Neutrophil (primary cell): ENCODE results near the gene ASNSD1.
"Not testable (repeated sequence)": the region's sequence is repeated elsewhere in the genome, so short reads cannot be mapped to it uniquely, and the experiment has no call there.

Experiments used
- H3K27ac ChIP-seq: fragments of 200-600 bp; sonication (generic); 2 replicates; pipeline ENCODE4 v1.5.1; 2016; ENCODE audit warnings: mild to moderate bottlenecking, moderate library complexity
- H3K27me3 ChIP-seq: fragments of 200-600 bp; sonication (generic); 2 replicates; pipeline ENCODE4 v1.6.0; 2016; ENCODE audit warnings: mild to moderate bottlenecking
- H3K36me3 ChIP-seq: fragments of 200-600 bp; sonication (generic); 2 replicates; pipeline ENCODE4 v1.5.1; 2017
- H3K4me1 ChIP-seq, 2 experiments: fragments of 200-600 bp in 1 of 2; sonication (generic) in 1 of 2; 1 replicate in 1 of 2; 2 replicates in 1 of 2; pipeline versions ENCODE4 v1.5.1 to v1.6.1; 2013 to 2016; ENCODE audit warnings: low read depth in 1 of 2, low read length in 1 of 2, mild to moderate bottlenecking in 1 of 2, moderate library complexity in 1 of 2; ENCODE audit not compliant: control insufficient read depth in 1 of 2, insufficient read depth in 1 of 2
- H3K4me3 ChIP-seq, 2 experiments: fragments of 200-600 bp in 1 of 2; sonication (generic) in 1 of 2; 1 replicate in 1 of 2; 2 replicates in 1 of 2; pipeline ENCODE4 v1.5.1; 2013 to 2016; ENCODE audit warnings: low read depth in 1 of 2, low read length in 1 of 2, mild to moderate bottlenecking in 1 of 2, moderate library complexity in 1 of 2
- H3K9me3 ChIP-seq: fragments of 200-600 bp; sonication (generic); 2 replicates; pipeline ENCODE4 v1.5.1; 2016
- TF ChIP-seq, protein P1 (sequence below): fragments of 200-600 bp; sonication (generic); IDR thresholded peaks from 2 replicates; pipeline ENCODE4 v1.5.1; 2016; ENCODE audit warnings: antibody characterized with exemption

The ASNSD1 gene

DNA sequence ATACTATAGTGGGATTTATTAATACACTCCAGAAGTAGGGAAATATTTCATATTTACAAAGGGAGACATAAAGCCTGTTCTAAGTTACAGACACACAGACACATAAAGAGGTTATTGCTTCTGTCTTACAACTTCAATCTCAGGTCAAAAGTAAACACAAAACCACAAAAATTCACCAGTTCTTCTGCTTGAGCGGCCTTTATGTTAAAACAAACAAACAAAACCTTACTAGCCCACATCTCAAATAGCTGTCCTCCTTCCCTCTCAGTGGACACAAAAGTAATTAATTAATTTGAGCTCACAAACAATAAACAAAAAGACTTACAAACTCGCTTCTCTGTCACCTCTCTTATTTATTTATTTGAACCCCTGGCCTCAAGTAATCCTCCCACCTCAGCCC is 1.5 kb upstream of the ASNSD1 start:
- TF ChIP-seq, protein P1, sequence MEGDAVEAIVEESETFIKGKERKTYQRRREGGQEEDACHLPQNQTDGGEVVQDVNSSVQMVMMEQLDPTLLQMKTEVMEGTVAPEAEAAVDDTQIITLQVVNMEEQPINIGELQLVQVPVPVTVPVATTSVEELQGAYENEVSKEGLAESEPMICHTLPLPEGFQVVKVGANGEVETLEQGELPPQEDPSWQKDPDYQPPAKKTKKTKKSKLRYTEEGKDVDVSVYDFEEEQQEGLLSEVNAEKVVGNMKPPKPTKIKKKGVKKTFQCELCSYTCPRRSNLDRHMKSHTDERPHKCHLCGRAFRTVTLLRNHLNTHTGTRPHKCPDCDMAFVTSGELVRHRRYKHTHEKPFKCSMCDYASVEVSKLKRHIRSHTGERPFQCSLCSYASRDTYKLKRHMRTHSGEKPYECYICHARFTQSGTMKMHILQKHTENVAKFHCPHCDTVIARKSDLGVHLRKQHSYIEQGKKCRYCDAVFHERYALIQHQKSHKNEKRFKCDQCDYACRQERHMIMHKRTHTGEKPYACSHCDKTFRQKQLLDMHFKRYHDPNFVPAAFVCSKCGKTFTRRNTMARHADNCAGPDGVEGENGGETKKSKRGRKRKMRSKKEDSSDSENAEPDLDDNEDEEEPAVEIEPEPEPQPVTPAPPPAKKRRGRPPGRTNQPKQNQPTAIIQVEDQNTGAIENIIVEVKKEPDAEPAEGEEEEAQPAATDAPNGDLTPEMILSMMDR: no peak
- H3K36me3 ChIP-seq: no peaks in the 10 kb centered on the region
- no peak overlapping the region for H3K4me3 ChIP-seq
- H3K27me3 ChIP-seq: no peaks in the 10 kb centered on the region
- peaks cover 46 to 56% of the 10 kb centered on the region in 2 experiments for H3K4me1 ChIP-seq
- peak overlapping the region; percentile 94 for H3K27ac ChIP-seq
- H3K9me3 ChIP-seq: no peaks in the 10 kb centered on the region

DNA sequence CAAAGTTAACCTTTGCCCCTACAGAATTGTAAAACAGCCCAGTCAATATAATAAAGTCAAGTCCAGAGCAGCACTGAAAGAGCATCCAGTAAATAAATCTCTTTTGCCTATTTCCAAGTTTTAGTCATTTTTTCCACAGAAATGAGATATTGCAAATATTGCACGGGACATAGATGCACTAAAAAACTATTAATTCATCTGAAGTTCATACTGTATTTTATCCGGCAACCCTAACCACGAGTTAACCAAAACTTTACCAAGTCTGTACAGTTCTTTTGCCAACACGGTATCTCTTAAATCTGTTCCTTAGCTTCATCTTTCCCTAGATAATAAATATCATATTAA is 484 bp upstream of the ASNSD1 start:
- Histone ChIP-seq H3K9me3 (no peaks in the 10 kb centered on the region), H3K36me3 (peaks cover 2% of the 10 kb centered on the region), H3K27ac (peak overlapping the region; percentile 88), H3K27me3 (no peaks in the 10 kb centered on the region), H3K4me3 (no peak overlapping the region), H3K4me1 (peaks cover 46 to 56% of the 10 kb centered on the region in 2 experiments)
- TF ChIP-seq, protein P1: no peak

DNA sequence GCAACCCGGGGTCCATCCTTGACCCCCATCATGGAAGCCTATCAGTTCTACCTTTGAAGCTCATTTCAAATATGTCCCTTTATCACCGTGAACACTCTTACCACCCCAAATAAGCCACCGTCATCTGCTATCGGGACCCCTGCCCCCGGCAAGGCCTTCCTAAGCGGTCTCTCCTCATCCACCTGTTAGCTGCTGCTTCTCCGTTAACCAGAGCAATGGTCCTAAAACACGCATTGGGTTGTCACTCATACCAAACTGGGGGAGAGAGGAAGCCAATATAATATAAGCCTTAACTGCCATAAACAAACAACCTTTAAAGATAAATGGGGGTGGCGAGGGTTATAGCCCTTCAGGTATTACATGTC is 680 bp downstream of the ASNSD1 start:
- TF ChIP-seq, protein P1: no peak
- peaks cover 14% of the 10 kb centered on the region for H3K36me3 ChIP-seq

GRCh38 chr2:189662669-189663226 is 1.5 kb downstream of the ASNSD1 start:
- no peaks in the 10 kb centered on the region for H3K27me3 ChIP-seq
- peaks cover 22% of the 10 kb centered on the region for H3K36me3 ChIP-seq
- H3K4me1 ChIP-seq: peaks cover 41 to 50% of the 10 kb centered on the region in 2 experiments
- H3K27ac ChIP-seq: peak overlapping the region; percentile 88
- peak overlapping the region; percentile 94 to 96 for H3K4me3 ChIP-seq
- no peaks in the 10 kb centered on the region for H3K9me3 ChIP-seq
- TF ChIP-seq, protein P1: no peak

More for the DNA sequence above, 680 bp downstream of the ASNSD1 start:
- Histone ChIP-seq H3K27ac (peak overlapping the region; percentile 88), H3K27me3 (no peaks in the 10 kb centered on the region), H3K4me3 (peak overlapping the region; percentile 94 to 96), H3K4me1 (peaks cover 46 to 56% of the 10 kb centered on the region in 2 experiments), H3K9me3 (no peaks in the 10 kb centered on the region)

DNA sequence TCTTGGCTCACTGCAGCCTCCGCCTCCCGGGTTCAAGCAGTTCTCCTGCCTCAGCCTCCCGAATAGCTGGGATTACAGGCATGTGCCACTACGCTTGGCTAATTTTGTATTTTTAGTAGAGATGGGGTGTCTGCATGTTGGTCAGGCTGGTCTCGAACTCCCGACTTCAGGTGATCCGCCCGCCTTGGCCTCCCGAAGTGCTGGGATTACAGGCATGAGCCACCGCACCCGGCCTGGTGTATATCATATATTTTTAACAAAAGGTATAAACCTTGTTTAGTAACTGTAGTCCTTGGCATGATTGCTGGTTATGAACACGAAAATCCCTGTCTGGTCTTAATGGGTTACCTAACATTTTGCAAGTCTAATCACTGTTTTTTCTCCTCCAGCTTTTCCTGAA is 2.1 kb downstream of the ASNSD1 start:
- H3K27me3 ChIP-seq, H3K27ac ChIP-seq, H3K9me3 ChIP-seq, H3K4me3 ChIP-seq: not testable (repeated sequence)
- Histone ChIP-seq H3K36me3 (peaks cover 28% of the 10 kb centered on the region), H3K4me1 (peaks cover 36 to 45% of the 10 kb centered on the region in 2 experiments)

GRCh38 chr2:189669913-189670312 is 8.7 kb downstream of the ASNSD1 start:
- TF ChIP-seq, protein P1: no peak
- Histone ChIP-seq H3K27ac (no peak overlapping the region), H3K4me1 (peaks cover 10% of the 10 kb centered on the region in 2 experiments), H3K4me3 (no peak overlapping the region), H3K9me3 (no peaks in the 10 kb centered on the region), H3K36me3 (peaks cover 70% of the 10 kb centered on the region), H3K27me3 (no peaks in the 10 kb centered on the region)
